Kidney (tissue), 14 donors: ENCODE results near the gene GALNT17. TPM values are rescaled to one million over a fixed set of nuclear protein-coding genes. Genes with fewer than 3 reads are reported as not detected.

ENCODE experiments used
- DNase-seq, 5 donors: peaks; one replicate each; pipeline ENCODE4 v3.0.0-alpha.2; 2013 to 2020
- FAIRE-seq: peaks from 2 replicates; lab custom pipeline; 2012; peaks lifted over from hg19 to GRCh38; lab: Jason Lieb, UNC
- H3K27ac ChIP-seq, 2 donors: one replicate each; pipeline ENCODE4 v1.7.0; 2013; ENCODE audit warnings: low read depth in 2 of 2, low read length in 2 of 2, inconsistent platforms in 1 of 2
- H3K27me3 ChIP-seq: one replicate; pipeline ENCODE4 v1.7.1; 2013; ENCODE audit warnings: low read length, inconsistent platforms; ENCODE audit not compliant: control insufficient read depth, insufficient read depth
- H3K36me3 ChIP-seq, 3 donors: one replicate each; pipeline versions ENCODE4 v1.7.0 to v1.7.1; 2013; ENCODE audit warnings: low read length in 3 of 3, control low read depth in 1 of 3, inconsistent platforms in 1 of 3; ENCODE audit not compliant: insufficient read depth in 3 of 3, control insufficient read depth in 2 of 3
- H3K4me1 ChIP-seq, 3 donors: one replicate each; pipeline versions ENCODE4 v1.7.0 to v1.7.1; 2013; ENCODE audit warnings: low read length in 3 of 3, inconsistent platforms in 1 of 3, low read depth in 1 of 3; ENCODE audit not compliant: control insufficient read depth in 2 of 3, insufficient read depth in 2 of 3
- H3K4me3 ChIP-seq, 3 donors: one replicate each; pipeline versions ENCODE4 v1.7.0 to v1.8.1; 2013; ENCODE audit warnings: low read length in 3 of 3, control low read depth in 1 of 3, inconsistent platforms in 1 of 3
- H3K9ac ChIP-seq, 3 donors: one replicate each; pipeline versions ENCODE4 v1.7.0 to v1.7.1; 2013; ENCODE audit warnings: low read length in 3 of 3, control low read depth in 1 of 3, inconsistent platforms in 1 of 3
- H3K9me3 ChIP-seq, 3 donors: one replicate each; pipeline versions ENCODE4 v1.7.0 to v1.7.1; 2013; ENCODE audit warnings: low read length in 3 of 3, control low read depth in 1 of 3, inconsistent platforms in 1 of 3; ENCODE audit not compliant: control insufficient read depth in 2 of 3, insufficient read depth in 1 of 3
- intact Hi-C: fragments of 100-400 bp; cut with DNase I; formaldehyde crosslinking; loops from one replicate; pipeline ENCODE4 v1.11.1; 2022
- polyA plus RNA-seq: library from polyadenylated mRNA; stranded (reverse); fragments of 350-450 nt; fragmentation: Illumina TruSeq; extraction: RNeasy Lipid Tissue Mini Kit (QIAGEN cat#74804); gene quantifications from one replicate; pipeline ENCODE4 v1.2.3, GENCODE V29; 2014; ENCODE audit warnings: low read depth, low replicate concordance; ENCODE audit not compliant: insufficient read depth
- total RNA-seq: library from RNA; stranded (reverse); fragmentation: NEBNext Ultra II Directional; extraction: Animal tissue kit (Norgen Biotek cat#: 25700); gene quantifications from one replicate; pipeline ENCODE4 v1.2.1, GENCODE V29; 2021
- TF ChIP-seq, protein P1 (sequence below): IDR thresholded peaks from 3 replicates; pipeline ENCODE4 v1.5.1; 2012; ENCODE audit warnings: mild to moderate bottlenecking, moderate library complexity, borderline replicate concordance; ENCODE audit not compliant: insufficient read depth; ENCODE audit errors: extremely low read depth
- donor health status: control.
- donor health status: control.
- donor health status: control.
- donor health status: control.
- donor health status: control.
- donor health status: DM: yes; HTN: yes; CAD: no.
- donor health status: Normal renal cell carcinoma (clear cell type).

Gene GALNT17
- total and polyA plus RNA-seq, 2 donors from 2014 or later: 2.4 to 5.5 TPM

DNA sequence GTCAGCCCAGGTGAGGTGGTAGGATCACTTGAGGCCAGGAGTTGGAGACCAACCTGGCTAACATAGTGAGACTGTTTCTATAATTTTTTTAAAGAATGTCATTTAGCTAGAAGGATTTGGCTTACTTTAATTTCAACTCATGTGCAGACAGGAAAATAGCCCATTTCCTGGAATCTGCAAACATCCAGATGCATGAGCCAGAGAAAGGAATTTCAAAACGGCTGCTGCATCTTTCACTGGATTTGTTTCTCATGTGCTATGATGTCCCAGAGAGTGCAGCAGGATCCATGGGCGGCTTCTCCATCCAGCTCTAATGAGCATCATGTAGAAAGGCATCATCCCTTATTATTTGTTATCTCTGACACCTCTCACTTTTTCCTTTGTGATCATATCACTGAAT, 149.3 kb downstream of the GALNT17 start:
- Histone ChIP-seq H3K27me3 (no peaks in the 10 kb centered on the region), H3K4me3 (no peak overlapping the region), H3K27ac (no peak overlapping the region), H3K9me3 (no peaks in the 10 kb centered on the region), H3K4me1 (no peaks in the 10 kb centered on the region), H3K9ac (no peak overlapping the region), H3K36me3 (no peaks in the 10 kb centered on the region)
- TF ChIP-seq, protein P1, sequence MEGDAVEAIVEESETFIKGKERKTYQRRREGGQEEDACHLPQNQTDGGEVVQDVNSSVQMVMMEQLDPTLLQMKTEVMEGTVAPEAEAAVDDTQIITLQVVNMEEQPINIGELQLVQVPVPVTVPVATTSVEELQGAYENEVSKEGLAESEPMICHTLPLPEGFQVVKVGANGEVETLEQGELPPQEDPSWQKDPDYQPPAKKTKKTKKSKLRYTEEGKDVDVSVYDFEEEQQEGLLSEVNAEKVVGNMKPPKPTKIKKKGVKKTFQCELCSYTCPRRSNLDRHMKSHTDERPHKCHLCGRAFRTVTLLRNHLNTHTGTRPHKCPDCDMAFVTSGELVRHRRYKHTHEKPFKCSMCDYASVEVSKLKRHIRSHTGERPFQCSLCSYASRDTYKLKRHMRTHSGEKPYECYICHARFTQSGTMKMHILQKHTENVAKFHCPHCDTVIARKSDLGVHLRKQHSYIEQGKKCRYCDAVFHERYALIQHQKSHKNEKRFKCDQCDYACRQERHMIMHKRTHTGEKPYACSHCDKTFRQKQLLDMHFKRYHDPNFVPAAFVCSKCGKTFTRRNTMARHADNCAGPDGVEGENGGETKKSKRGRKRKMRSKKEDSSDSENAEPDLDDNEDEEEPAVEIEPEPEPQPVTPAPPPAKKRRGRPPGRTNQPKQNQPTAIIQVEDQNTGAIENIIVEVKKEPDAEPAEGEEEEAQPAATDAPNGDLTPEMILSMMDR: no peak
- intact Hi-C loops: no loop called here
- DNase-seq (no peak), FAIRE-seq (no peak)

DNA sequence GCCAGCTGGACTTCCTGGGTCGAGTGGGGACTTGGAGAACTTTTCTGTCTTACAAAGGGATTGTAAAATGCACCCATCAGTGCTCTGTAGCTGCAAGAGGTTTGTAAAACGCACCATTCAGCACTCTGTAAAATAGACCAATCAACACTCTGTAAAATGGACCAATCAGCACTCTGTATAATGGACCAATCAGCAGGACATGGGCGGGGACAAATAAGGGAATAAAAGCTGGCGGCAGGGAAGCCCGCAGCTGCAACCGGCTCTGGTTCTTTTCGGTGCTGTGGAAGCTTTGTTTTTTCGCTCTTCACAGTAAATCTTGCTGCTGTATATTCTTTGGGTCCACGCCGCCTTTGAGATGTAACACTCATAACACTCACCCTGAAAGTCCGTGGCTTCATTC, 151.9 kb downstream of the GALNT17 start:
- H3K9ac ChIP-seq: no peak overlapping the region
- no peak for DNase-seq
- TF ChIP-seq, protein P1: no peak
- no peaks in the 10 kb centered on the region for H3K27me3 ChIP-seq
- no peaks in the 10 kb centered on the region for H3K36me3 ChIP-seq
- no peak overlapping the region for H3K27ac ChIP-seq
- no peak for FAIRE-seq
- intact Hi-C loops: no loop called here
- peaks cover 0 to 4% (median 0%) of the 10 kb centered on the region in 3 donors for H3K4me1 ChIP-seq
- H3K9me3 ChIP-seq: no peaks in the 10 kb centered on the region
- no peak overlapping the region for H3K4me3 ChIP-seq

DNA sequence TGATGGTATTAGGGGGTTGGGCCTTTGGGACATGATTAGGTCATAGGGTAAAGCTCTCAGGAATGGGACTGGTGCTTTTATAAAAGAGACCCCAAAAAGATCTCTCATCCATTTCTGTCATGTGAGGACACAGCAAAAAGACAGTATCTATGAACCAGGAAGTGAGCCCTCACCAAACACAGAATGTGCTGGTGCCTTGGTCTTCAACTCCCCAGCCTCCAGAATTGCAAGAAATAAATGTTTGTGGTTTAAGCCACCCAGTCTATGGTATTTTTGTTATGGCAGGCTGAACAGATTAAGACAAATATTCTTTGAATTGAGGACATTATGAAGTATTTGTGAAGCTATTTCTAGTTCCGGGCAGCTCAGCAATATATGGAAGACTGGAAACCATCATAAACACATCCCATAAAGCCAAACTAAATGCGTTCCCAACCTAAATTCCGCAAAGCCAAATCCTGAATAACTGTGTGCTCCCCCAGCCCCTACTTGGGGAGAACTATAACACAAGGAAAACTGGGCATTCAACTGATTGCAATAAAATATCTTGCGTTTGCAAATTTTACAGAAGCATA, 153.7 kb downstream of the GALNT17 start:
- H3K4me1 ChIP-seq: peaks cover 0 to 4% (median 0%) of the 10 kb centered on the region in 3 donors
- no peak overlapping the region for H3K4me3 ChIP-seq
- no peak overlapping the region for H3K9ac ChIP-seq
- DNase-seq (no peak), FAIRE-seq (no peak)
- no peaks in the 10 kb centered on the region for H3K9me3 ChIP-seq
- H3K27ac ChIP-seq: no peak overlapping the region
- intact Hi-C loops: no loop called here
- TF ChIP-seq, protein P1: no peak
- no peaks in the 10 kb centered on the region for H3K27me3 ChIP-seq
- no peaks in the 10 kb centered on the region for H3K36me3 ChIP-seq

DNA sequence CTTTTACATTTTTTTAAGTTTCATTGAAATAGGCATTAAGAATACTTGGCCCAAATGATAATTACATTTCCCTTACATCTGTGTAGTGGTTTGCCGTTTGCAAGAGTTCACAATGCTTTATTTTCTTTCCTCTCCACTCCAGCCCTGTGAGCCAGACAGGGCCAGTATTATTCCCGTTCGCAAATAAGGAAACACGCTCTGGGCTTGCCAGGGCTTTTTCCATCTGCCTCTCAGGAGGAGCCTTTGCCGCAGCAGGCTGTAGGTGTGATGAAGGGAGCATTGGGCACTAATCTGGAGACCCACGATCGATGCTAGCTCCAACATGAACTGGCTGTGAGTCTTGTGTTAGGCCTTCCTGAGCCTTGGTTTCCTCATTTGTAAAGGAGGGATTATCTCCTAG, 154.4 kb downstream of the GALNT17 start:
- DNase-seq (no peak), FAIRE-seq (no peak)
- Histone ChIP-seq H3K4me3 (no peak overlapping the region), H3K9me3 (no peaks in the 10 kb centered on the region), H3K4me1 (peaks cover 0 to 4% (median 0%) of the 10 kb centered on the region in 3 donors), H3K9ac (no peak overlapping the region), H3K27ac (no peak overlapping the region), H3K36me3 (no peaks in the 10 kb centered on the region), H3K27me3 (no peaks in the 10 kb centered on the region)
- intact Hi-C loops: no loop called here
- TF ChIP-seq, protein P1: no peak
